GM18517 (cell line): ENCODE data around the gene PTPRN2.

ENCODE experiments used
- ATAC-seq: cut with Tn5 transposase; IDR thresholded peaks from one replicate; pipeline ENCODE4 v1.9.1; 2021; ENCODE audit warnings: mild to moderate bottlenecking, moderate library complexity; ENCODE audit not compliant: unreplicated experiment

The PTPRN2 gene

GRCh38 chr7:157821959-157822687 is 765.5 kb downstream of the PTPRN2 start:
- ATAC-seq, result no peak

GRCh38 chr7:157820796-157821195 is 766.8 kb downstream of the PTPRN2 start:
- ATAC-seq, result no peak

- ATAC-seq, result no peak
These were observed 768.2 kb downstream of the PTPRN2 start for GRCh38 chr7:157819455-157819807.

GRCh38 chr7:157818701-157819454 is 768.7 kb downstream of the PTPRN2 start:
- no peak for ATAC-seq

GRCh38 chr7:157817944-157818700 is 769.5 kb downstream of the PTPRN2 start:
- no peak for ATAC-seq

GRCh38 chr7:157817433-157817832 is 770.2 kb downstream of the PTPRN2 start:
- ATAC-seq, result no peak

- ATAC-seq, result no peak
These were observed 770.9 kb downstream of the PTPRN2 start for GRCh38 chr7:157816526-157817250.

GRCh38 chr7:157816086-157816485 is 771.5 kb downstream of the PTPRN2 start:
- ATAC-seq, result no peak

GRCh38 chr7:157815706-157816022 is 772.0 kb downstream of the PTPRN2 start:
- no peak for ATAC-seq

GRCh38 chr7:157814931-157815705 is 772.5 kb downstream of the PTPRN2 start:
- ATAC-seq, result no peak

- no peak for ATAC-seq
These were observed 773.6 kb downstream of the PTPRN2 start for GRCh38 chr7:157813741-157814661.

- no peak for ATAC-seq
These were observed 774.6 kb downstream of the PTPRN2 start for GRCh38 chr7:157813053-157813452.

GRCh38 chr7:157811946-157812345 is 775.7 kb downstream of the PTPRN2 start:
- no peak for ATAC-seq

- no peak for ATAC-seq
These were observed 777.5 kb downstream of the PTPRN2 start for GRCh38 chr7:157809863-157810851.

GRCh38 chr7:157809154-157809862 is 778.3 kb downstream of the PTPRN2 start:
- no peak for ATAC-seq

- ATAC-seq, result no peak
These were observed 779.6 kb downstream of the PTPRN2 start for GRCh38 chr7:157808042-157808441.

- ATAC-seq, result no peak
These were observed 780.1 kb downstream of the PTPRN2 start for GRCh38 chr7:157807510-157807909.

- ATAC-seq, result no peak
These were observed 780.9 kb downstream of the PTPRN2 start for GRCh38 chr7:157806711-157807110.
